H1 (cell line): ENCODE data around the gene RPRD2. TPM values are rescaled to one million over a fixed set of nuclear protein-coding genes. Genes with fewer than 3 reads are reported as not detected.
A peak's percentile ranks its signal among the peaks of the same experiment; 100 is the strongest.

Source experiments
- CEBPB ChIP-seq: IDR thresholded peaks from 2 replicates; pipeline ENCODE4 v1.6.1; 2012; ENCODE audit warnings: low read depth, low read length
- SIN3A ChIP-seq, 2 experiments: IDR thresholded peaks in 1 of 2; conservative IDR thresholded peaks in 1 of 2; 2 replicates each; pipeline ENCODE4 v1.6.1; 2011 to 2012; ENCODE audit warnings: low read length in 2 of 2, improper control_type of control experiment in 1 of 2, low read depth in 1 of 2, mild to moderate bottlenecking in 1 of 2
- polyA plus RNA-seq, 7 experiments: library from polyadenylated mRNA; depleted of rRNA in 3 of 7; stranded (reverse) in 5 of 7; unstranded in 2 of 7; fragments of >200 nt in 5 of 7; fragments of 200-250 nt in 2 of 7; gene quantifications; 1 replicate in 5 of 7; 2 replicates in 1 of 7; 4 replicates in 1 of 7; pipeline versions ENCODE4 v1.2.1 to v1.2.3, GENCODE V29; 2011 to 2013; ENCODE audit warnings: missing spikeins in 2 of 7, mixed read lengths in 2 of 7
- total RNA-seq: library from RNA; stranded (reverse); fragmentation: NEBNext Ultra II Directional; extraction: Animal tissue kit (Norgen Biotek cat#: 25700); gene quantifications from 2 replicates; pipeline ENCODE4 v1.2.1, GENCODE V29; 2021

Gene RPRD2
- total and polyA plus RNA-seq, 2 of the 8 experiments (the other 6 are each of a cell fraction or from before 2014, with no cell fraction given) = 14.4 to 32.4 TPM

GRCh38 chr1:150464422-150464826 is 100.5 kb downstream of the RPRD2 start (continued):
- TF ChIP-seq SIN3A (conservative IDR thresholded peaks at IDR 0.05 in 1 of 2, IDR thresholded peaks at IDR 0.05 in 1 of 2; ENCODE audit: low read depth in 1 of 2, low read length in 2 of 2) (0 out of 4 replicates have a peak, but pooled peaks of 1 of the 2 experiments have one; percentile 28), CEBPB (no peak)
- TF ChIP-seq, all 59 proteins: peak for 3
